NCI-H2196 treated with DMSO at 0.1 percent for 48 hours (cell line): Measurements from ENCODE around the gene ALKBH1.
"Not testable (repeated sequence)": the region's sequence is repeated elsewhere in the genome, so short reads cannot be mapped to it uniquely, and the experiment has no call there.

Experiments
- DNase-seq: peaks from one replicate; lab custom pipeline; 2025; ENCODE audit not compliant: unreplicated experiment; lab: John Stamatoyannopoulos, UW

ALKBH1 gene

GRCh38 chr14:77707724-77708408, at the start of gene ALKBH1, which contains the start of gene SLIRP:
Gene ALKBH1, minus strand, starts transcription at chr14:77708023. Its CDS starts 19 bp downstream, at chr14:77708004.
Gene SLIRP, plus strand, starts transcription at chr14:77708103. Its CDS starts 9 bp downstream, at chr14:77708112.
- DNase-seq, result peak; percentile 69

GRCh38 chr14:77752799-77753516, 45.1 kb upstream of the ALKBH1 start:
- no peak for DNase-seq

GRCh38 chr14:77752266-77752665, 44.4 kb upstream of the ALKBH1 start:
- no peak for DNase-seq

- DNase-seq, result not testable (repeated sequence)
Measured at GRCh38 chr14:77747425-77747824, 39.6 kb upstream of the ALKBH1 start.

- no peak for DNase-seq
Measured at GRCh38 chr14:77746064-77746702, 38.4 kb upstream of the ALKBH1 start.

- no peak for DNase-seq
Measured at GRCh38 chr14:77741438-77741837, 33.6 kb upstream of the ALKBH1 start.

GRCh38 chr14:77738559-77739250, 30.9 kb upstream of the ALKBH1 start:
- no peak for DNase-seq

GRCh38 chr14:77730976-77731497, 23.2 kb upstream of the ALKBH1 start:
- DNase-seq, result no peak

GRCh38 chr14:77722301-77722700, 14.5 kb upstream of the ALKBH1 start:
- DNase-seq, result no peak

GRCh38 chr14:77721437-77721836, 13.6 kb upstream of the ALKBH1 start:
- DNase-seq, result no peak

GRCh38 chr14:77717608-77718305, 9.9 kb upstream of the ALKBH1 start:
- no peak for DNase-seq

GRCh38 chr14:77714926-77715325, 7.1 kb upstream of the ALKBH1 start:
- no peak for DNase-seq

- DNase-seq, result no peak
Measured at GRCh38 chr14:77710364-77710763, 2.5 kb upstream of the ALKBH1 start.

GRCh38 chr14:77709412-77709811, 1.6 kb upstream of the ALKBH1 start:
- no peak for DNase-seq

GRCh38 chr14:77708749-77709148, 926 bp upstream of the ALKBH1 start:
- DNase-seq, result no peak

GRCh38 chr14:77707355-77707723, 484 bp downstream of the ALKBH1 start:
- peak; percentile 26 for DNase-seq

GRCh38 chr14:77691259-77691658, 16.6 kb downstream of the ALKBH1 start:
- DNase-seq, result peak; percentile 17

- DNase-seq, result no peak
Measured at GRCh38 chr14:77682158-77682553, 25.7 kb downstream of the ALKBH1 start.

- no peak for DNase-seq
Measured at GRCh38 chr14:77681196-77682157, 26.3 kb downstream of the ALKBH1 start.
